ENCODE measurements around the gene DAB1.
"Not testable (repeated sequence)": the region's sequence is repeated elsewhere in the genome, so short reads cannot be mapped to it uniquely, and the experiment has no call there.

Gene DAB1

GRCh38 chr1:57353654-57354053 lies 70.2 kb downstream of the DAB1 start:
- no peak for DNase-seq

- no peak for DNase-seq
Observed at GRCh38 chr1:57350610-57351009, 73.2 kb downstream of the DAB1 start.

DNA sequence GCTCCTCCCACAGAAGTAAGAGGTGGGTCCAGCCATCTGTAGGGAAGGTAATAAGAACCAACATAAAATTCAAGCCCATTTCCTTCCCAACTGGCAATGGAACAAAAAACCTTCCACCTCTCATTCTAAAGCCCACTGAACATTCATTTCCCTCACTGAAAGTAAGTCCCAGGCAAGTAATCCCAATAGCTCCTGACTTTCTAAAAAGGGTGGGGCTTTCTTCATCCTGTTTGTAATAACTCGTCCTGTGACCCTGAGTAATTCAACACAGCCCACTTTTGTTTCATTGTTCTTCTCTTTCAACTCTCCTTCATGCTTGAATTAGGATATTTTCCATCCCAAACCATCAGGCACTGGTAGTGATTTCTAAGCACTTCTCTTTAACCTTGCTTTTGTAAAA lies 74.9 kb downstream of the DAB1 start:
- DNase-seq: no peak

- DNase-seq: no peak
Observed at GRCh38 chr1:57345916-57346315, 77.9 kb downstream of the DAB1 start.

GRCh38 chr1:57344265-57344664 lies 79.6 kb downstream of the DAB1 start:
- no peak for DNase-seq

DNA sequence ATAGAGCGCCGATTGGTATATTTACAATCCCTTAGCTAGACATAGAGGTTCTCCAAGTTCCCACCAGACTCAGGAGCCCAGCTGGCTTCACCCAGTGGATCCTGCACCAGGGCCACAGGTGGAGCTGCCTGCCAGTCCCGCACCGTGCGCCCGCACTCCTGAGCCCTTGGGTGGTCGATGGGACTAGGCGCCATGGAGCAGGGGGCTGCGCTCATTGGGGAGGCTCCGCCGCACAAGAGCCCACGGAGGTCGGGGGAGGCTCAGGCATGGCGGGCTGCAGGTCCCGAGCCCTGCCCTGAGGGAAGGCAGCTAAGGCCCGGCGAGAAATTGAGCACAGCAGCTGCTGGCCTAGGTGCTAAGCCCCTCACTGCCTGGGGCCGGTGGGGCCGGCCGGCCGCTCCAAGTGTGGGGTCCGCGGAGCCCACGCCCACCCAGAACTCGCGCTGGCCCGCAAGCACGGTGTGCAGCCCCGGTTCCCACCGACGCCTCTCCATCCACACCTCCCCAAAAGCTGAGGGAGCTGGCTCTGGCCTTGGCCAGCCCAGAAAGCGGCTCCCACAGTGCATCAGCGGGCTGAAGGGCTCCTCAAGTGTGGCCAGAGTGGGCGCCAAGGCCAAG lies 80.5 kb downstream of the DAB1 start:
- not testable (repeated sequence) for DNase-seq

DNA sequence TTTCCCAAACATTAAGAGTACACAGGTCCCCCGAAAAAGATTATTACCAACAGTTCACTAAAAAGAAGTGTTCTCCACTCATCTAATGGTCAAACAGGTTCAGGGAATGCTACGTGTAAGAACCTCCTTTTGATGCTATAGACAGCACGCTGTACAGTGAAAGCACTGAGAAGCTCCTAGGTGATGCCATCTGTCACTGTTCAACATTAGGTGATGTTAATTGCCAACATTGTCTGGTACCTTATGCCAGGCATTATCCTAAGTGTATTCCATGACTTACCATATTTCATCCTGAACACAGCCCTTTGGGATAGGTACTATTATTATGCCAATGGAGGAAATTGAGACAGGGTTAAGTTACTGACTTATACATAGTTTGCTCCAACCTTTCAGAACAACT lies 82.1 kb downstream of the DAB1 start:
- no peak for DNase-seq

GRCh38 chr1:57340334-57341070 lies 83.4 kb downstream of the DAB1 start:
- no peak for DNase-seq

DNA sequence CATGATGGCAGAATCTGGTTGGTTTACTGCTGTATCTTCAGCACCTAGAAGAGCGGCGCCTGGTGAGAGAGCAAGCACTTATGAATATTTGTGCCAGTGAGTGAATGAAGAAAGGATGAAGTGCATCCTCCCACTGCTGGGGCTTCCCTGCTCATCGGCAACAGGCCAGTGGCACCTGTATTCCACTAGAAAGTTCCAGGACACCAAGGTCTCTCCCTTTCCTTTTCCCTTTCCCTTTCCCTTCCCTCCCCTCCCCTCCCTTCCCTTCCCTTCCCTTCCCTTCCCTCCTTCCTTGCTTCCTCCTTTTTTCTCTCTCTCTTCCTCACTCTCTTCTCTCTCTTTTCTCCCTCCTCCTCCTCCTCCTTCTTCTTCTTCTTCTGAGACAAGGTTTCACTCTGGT lies 86.2 kb downstream of the DAB1 start:
- no peak for DNase-seq

- DNase-seq: no peak
Observed at GRCh38 chr1:57336793-57337192, 87.1 kb downstream of the DAB1 start.

DNA sequence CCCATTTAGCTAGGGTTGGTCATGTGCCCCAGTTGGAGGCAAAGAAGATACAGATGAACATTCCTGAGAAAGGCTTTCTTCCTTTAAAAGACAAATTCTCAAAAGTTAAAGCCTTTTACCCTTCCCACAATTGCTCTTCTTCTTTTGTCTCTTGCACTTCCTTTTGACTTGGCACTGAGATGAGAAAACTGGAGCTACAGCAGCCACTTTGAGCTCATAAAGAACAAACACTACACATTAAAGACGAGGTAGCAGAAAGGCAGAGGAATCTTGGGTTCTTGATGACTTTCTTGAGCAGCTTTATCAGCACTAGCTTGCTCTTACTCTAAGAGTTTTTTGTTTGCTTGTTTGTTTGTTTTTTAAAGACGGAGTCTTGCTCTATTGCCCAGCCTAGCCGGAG lies 92.2 kb downstream of the DAB1 start:
- DNase-seq: no peak

GRCh38 chr1:57329937-57330336 lies 93.9 kb downstream of the DAB1 start:
- DNase-seq: no peak

DNA sequence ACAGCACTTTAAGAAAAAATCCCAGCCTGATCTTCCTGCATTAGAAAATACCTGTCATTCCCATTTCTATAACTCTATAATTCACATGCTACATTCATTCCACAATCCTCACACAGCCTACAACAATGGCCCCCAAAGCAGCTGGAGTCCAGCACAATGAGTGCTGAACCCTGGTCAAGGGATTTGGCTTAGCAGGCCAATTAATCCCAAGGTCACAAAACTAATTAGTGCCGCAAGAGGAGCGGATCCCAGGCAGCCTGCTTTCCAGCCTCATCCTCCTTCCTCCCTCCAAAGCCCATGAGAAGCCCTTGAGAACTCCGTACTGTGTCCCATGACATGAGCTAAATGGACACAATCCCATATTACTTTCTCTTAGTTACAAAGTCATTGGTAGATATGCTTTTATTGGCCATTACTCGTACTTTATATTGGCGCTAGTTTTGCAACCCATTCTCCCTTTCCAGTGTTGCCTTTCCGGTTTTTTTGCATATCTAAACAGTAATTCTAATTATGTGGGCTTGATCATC lies 94.8 kb downstream of the DAB1 start:
- DNase-seq: no peak

- DNase-seq: no peak
Observed at GRCh38 chr1:57327946-57328345, 95.9 kb downstream of the DAB1 start.

DNA sequence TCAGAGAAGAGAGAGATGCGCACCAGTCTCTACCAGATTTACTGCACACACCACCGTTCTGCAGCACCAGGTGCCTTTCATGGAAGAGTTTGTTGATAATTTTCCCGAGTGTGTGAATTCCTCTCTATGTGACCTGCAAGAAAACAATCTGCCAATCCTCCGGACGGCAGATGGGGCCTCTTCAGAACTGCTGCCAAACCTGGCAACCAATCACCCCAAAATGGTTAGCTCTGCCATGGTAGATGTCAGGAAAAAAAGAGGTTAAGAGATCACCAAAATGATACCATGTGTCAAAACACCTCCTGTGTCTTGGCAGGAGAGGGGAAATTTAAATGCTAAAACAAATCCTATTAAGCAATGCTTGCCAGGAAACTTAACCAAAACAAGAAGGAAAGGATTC lies 96.5 kb downstream of the DAB1 start:
- DNase-seq: no peak

DNA sequence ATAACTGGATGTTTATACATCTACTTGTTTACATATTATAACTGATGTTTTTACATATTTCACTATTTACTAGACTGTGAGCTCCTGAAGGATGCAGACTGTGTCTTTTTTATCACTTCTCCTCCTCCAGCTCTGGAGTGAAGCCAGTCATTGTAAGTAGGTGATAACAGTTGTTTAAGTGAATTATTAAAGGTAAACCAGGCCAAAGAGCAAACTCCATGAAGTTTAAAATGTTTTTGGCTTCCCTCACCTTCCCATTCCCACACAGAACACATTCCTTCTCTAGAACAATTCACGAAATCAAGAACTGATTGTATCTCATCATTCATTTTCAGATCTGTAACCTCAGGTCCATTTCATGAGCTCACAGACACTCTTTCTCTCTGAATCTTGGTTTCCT lies 98.3 kb downstream of the DAB1 start:
- no peak for DNase-seq

DNA sequence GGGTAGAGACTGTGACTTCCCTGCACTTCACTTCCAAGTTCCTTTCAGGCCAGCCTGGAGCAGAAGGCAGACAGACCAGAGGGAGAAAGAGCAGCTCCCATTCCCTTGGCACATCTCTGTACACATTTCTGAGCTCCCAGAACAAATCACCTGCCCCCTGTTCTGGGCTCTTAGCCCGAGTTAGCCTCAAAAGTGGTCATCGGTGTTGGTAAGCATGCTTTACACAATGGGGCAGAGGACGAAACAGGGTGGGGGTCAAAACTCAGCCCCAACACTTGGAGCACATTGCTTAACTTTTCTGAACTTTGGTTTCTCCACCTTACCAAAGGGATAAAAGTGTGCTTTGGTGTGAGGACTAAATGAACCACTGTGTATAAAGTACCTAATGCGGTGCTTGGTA lies 98.7 kb downstream of the DAB1 start:
- no peak for DNase-seq

- no peak for DNase-seq
Observed at GRCh38 chr1:57324388-57324787, 99.5 kb downstream of the DAB1 start.

- DNase-seq: no peak
Observed at GRCh38 chr1:57321776-57322175, 102.1 kb downstream of the DAB1 start.

DNA sequence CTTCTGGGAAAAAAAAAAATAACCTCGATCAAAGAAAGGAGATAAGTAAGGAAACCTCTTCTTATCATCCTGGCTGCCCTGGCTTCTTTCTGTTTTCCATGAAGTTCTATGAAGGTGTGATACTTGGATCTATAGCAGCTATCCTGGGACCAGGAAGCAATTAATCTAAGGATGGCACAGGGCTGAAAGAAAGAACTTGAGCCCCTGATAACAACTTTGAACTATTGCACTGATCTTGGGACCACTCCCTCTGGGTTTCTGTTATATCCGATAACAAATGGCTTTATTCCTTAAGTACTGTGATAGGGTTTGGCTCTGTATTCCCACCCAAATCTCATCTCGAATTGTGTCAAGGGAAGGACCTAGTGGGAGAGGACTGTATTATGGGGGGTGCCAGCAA lies 104.1 kb downstream of the DAB1 start:
- DNase-seq: no peak

DNA sequence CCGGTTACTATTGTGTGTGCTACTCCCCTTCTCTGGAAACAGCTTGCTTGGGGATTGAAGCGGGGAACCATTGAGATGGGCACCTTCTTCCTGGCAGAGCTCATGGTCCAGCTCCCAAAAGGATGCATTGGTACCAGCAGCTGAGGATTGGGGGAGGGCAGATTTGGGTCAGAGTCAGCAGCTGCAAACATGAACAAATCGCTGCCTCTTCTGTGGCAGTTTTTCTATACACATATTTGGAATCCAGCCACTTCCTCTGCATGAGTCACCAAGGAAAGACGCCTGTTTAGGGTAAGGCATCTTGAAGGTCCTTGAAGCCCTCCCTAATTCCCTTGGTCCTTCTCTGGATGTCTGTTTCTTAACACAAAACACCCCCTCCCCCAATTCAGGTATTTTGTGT lies 104.7 kb downstream of the DAB1 start:
- no peak for DNase-seq

- DNase-seq: no peak
Observed at GRCh38 chr1:57316861-57317260, 107.0 kb downstream of the DAB1 start.

DNA sequence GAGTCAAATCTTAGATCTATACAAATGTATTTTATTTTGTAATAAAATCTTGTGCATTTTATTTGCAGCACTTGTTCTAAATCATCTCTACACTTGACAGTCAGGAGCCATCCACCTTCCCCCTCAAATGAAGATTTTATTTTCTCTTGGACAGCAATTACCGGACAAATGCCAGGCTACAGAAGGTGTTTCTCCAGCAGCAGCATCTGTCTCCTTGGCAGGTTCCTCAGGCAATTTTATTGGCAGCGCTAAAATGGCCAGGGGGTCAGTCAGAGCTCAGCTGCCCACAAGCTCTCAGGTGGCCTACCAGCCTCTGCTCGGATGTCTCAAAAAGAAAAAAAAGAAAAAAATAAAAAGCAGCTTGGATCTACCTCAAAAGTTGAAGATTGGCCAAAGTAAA lies 107.6 kb downstream of the DAB1 start:
- DNase-seq: no peak

GRCh38 chr1:57312869-57313268 lies 111.0 kb downstream of the DAB1 start:
- no peak for DNase-seq

- no peak for DNase-seq
Observed at GRCh38 chr1:57311411-57311810, 112.4 kb downstream of the DAB1 start.
